Measurements from ENCODE around the gene HTD2.

GRCh38 chr3:58342676-58343075, 36.4 kb downstream of the HTD2 start:
- TF ChIP-seq CTCF (IDR thresholded peaks at IDR 0.05; ENCODE audit: low read depth, low read length) = no peak
- TF ChIP-seq EZH2phosphoT487 (IDR thresholded peaks at IDR 0.05; ENCODE audit: low read depth) = no peak
